Measurements from ENCODE around the gene PAQR5. TPM values are rescaled to one million over a fixed set of nuclear protein-coding genes. Genes with fewer than 3 reads are reported as not detected.

Gene PAQR5
- total and polyA plus RNA-seq, 10 donors = 0.03 to 0.58 (median 0.27) TPM; not detected in 5

GRCh38 chr15:69415381-69415780 is 116.7 kb downstream of the PAQR5 start:
- Histone ChIP-seq H3K27me3 (replicated peaks in 1 of 7) (peaks cover 0 to 8% (median 0%) of the 10 kb centered on the region in 7 donors), H3K4me1 (peaks cover 0 to 30% (median 19%) of the 10 kb centered on the region in 6 donors), H3K27ac (no peak overlapping the region), H3K9me3 (no peaks in the 10 kb centered on the region), H3K36me3 (peaks cover 0 to 4% (median 0%) of the 10 kb centered on the region in 6 donors), H3K4me3 (peak overlapping the region in 1 of 8 donors; percentile 93)
- intact Hi-C loops (cut with DNase I; ENCODE audit: low total_unique reads) = no loop called here
- 71 to 77% (median 76%) methylated on average over 3 of the region's 3 CpGs for WGBS, 5 donors
- DNase-seq = no peak
- TF ChIP-seq POLR2A (IDR thresholded peaks at IDR 0.05) (no peak), POLR2AphosphoS5 (IDR thresholded peaks at IDR 0.05) (no peak), CTCF (IDR thresholded peaks at IDR 0.05 in 8 of 11, conservative IDR thresholded peaks at IDR 0.05 in 3 of 11) (no peak)

- no peak for DNase-seq
Observed at GRCh38 chr15:69417581-69417980, 118.9 kb downstream of the PAQR5 start.

GRCh38 chr15:69421498-69421897 is 122.8 kb downstream of the PAQR5 start:
- H3K4me3 ChIP-seq = no peak overlapping the region
- intact Hi-C loops (cut with DNase I; ENCODE audit: low total_unique reads) = no loop called here
- H3K27ac ChIP-seq = no peak overlapping the region
- DNase-seq = no peak
- no peaks in the 10 kb centered on the region for H3K27me3 ChIP-seq (replicated peaks in 1 of 7)
- H3K9me3 ChIP-seq = no peaks in the 10 kb centered on the region
- TF ChIP-seq POLR2A (IDR thresholded peaks at IDR 0.05) (no peak), POLR2AphosphoS5 (IDR thresholded peaks at IDR 0.05) (no peak), CTCF (IDR thresholded peaks at IDR 0.05 in 8 of 11, conservative IDR thresholded peaks at IDR 0.05 in 3 of 11) (no peak)
- peaks cover 0 to 43% (median 0%) of the 10 kb centered on the region in 6 donors for H3K36me3 ChIP-seq
- no peaks in the 10 kb centered on the region for H3K4me1 ChIP-seq

More at GRCh38 chr15:69417581-69417980, 118.9 kb downstream of the PAQR5 start:
- TF ChIP-seq CTCF (IDR thresholded peaks at IDR 0.05 in 8 of 11, conservative IDR thresholded peaks at IDR 0.05 in 3 of 11) (no peak), POLR2AphosphoS5 (IDR thresholded peaks at IDR 0.05) (no peak), POLR2A (IDR thresholded peaks at IDR 0.05) (no peak)
- Histone ChIP-seq H3K4me3 (no peak overlapping the region), H3K27me3 (replicated peaks in 1 of 7) (peaks cover 0 to 8% (median 0%) of the 10 kb centered on the region in 7 donors), H3K9me3 (no peaks in the 10 kb centered on the region), H3K27ac (no peak overlapping the region), H3K36me3 (peaks cover 0 to 17% (median 0%) of the 10 kb centered on the region in 6 donors), H3K4me1 (peaks cover 0 to 30% (median 19%) of the 10 kb centered on the region in 6 donors)
- intact Hi-C loops (cut with DNase I; ENCODE audit: low total_unique reads) = no loop called here

- peaks cover 0 to 52% (median 0%) of the 10 kb centered on the region in 6 donors for H3K36me3 ChIP-seq
Observed at GRCh38 chr15:69422336-69422895, 123.7 kb downstream of the PAQR5 start.

More at GRCh38 chr15:69422336-69422895, 123.7 kb downstream of the PAQR5 start:
- no peaks in the 10 kb centered on the region for H3K27me3 ChIP-seq (replicated peaks in 1 of 7)
- DNase-seq = no peak
- H3K4me3 ChIP-seq = no peak overlapping the region
- no peak overlapping the region for H3K27ac ChIP-seq
- no peaks in the 10 kb centered on the region for H3K4me1 ChIP-seq
- WGBS, 5 donors = 89 to 94% (median 91%) methylated on average over 4 of the region's 4 CpGs
- TF ChIP-seq CTCF (IDR thresholded peaks at IDR 0.05 in 8 of 11, conservative IDR thresholded peaks at IDR 0.05 in 3 of 11) (no peak), POLR2A (IDR thresholded peaks at IDR 0.05) (no peak), POLR2AphosphoS5 (IDR thresholded peaks at IDR 0.05) (no peak)
- intact Hi-C loops (cut with DNase I; ENCODE audit: low total_unique reads) = no loop called here
- H3K9me3 ChIP-seq = no peaks in the 10 kb centered on the region
